Astrocyte (in vitro differentiated cells and primary cell): ENCODE data around the gene LUZP2. TPM values are rescaled to one million over a fixed set of nuclear protein-coding genes. Genes with fewer than 3 reads are reported as not detected.

Experiments used
- DNase-seq: peaks from one replicate; pipeline ENCODE4 v3.0.0-alpha.2; 2010; ENCODE audit warnings: low read depth
- FAIRE-seq: peaks from 2 replicates; lab custom pipeline; 2011; peaks lifted over from hg19 to GRCh38; lab: Jason Lieb, UNC
- H2AFZ ChIP-seq: 2 replicates; pipeline ENCODE4 v1.6.0; 2012; ENCODE audit warnings: low read depth, low read length, inconsistent platforms
- H3K27ac ChIP-seq: 2 replicates; pipeline ENCODE4 v1.5.1; 2011; ENCODE audit warnings: low read depth, low read length, inconsistent platforms
- H3K27me3 ChIP-seq: 2 replicates; pipeline ENCODE4 v1.6.0; 2011; ENCODE audit warnings: low read length, inconsistent platforms; ENCODE audit not compliant: insufficient read depth
- H3K36me3 ChIP-seq: 2 replicates; pipeline ENCODE4 v1.5.1; 2011; ENCODE audit warnings: low read length, inconsistent platforms; ENCODE audit not compliant: insufficient read depth
- H3K4me1 ChIP-seq: 2 replicates; pipeline ENCODE4 v1.5.1; 2011; ENCODE audit warnings: low read length, inconsistent platforms; ENCODE audit not compliant: insufficient read depth
- H3K4me2 ChIP-seq: 2 replicates; pipeline ENCODE4 v1.6.0; 2012; ENCODE audit warnings: low read length, inconsistent platforms
- H3K4me3 ChIP-seq: 2 replicates; pipeline ENCODE4 v1.5.1; 2011; ENCODE audit warnings: low read depth, mild to moderate bottlenecking, low read length, inconsistent platforms; ENCODE audit not compliant: insufficient read depth
- H3K79me2 ChIP-seq: 2 replicates; pipeline ENCODE4 v1.6.0; 2012; ENCODE audit warnings: mild to moderate bottlenecking, low read length, inconsistent platforms; ENCODE audit not compliant: insufficient read depth
- H3K9ac ChIP-seq: 2 replicates; pipeline ENCODE4 v1.6.0; 2012; ENCODE audit warnings: mild to moderate bottlenecking, low read length, inconsistent platforms
- H3K9me3 ChIP-seq: 2 replicates; pipeline ENCODE4 v1.5.1; 2012; ENCODE audit warnings: low read depth, mild to moderate bottlenecking, low read length, inconsistent platforms; ENCODE audit not compliant: insufficient read depth
- H4K20me1 ChIP-seq: 2 replicates; pipeline ENCODE4 v1.6.0; 2012; ENCODE audit warnings: low read length, inconsistent platforms; ENCODE audit not compliant: insufficient read depth
- H3K27ac Mint-ChIP-seq: one replicate; pipeline ENCODE4 v1.8.0; 2021; ENCODE audit warnings: mild to moderate bottlenecking, mixed read lengths; ENCODE audit not compliant: unreplicated experiment
- H3K27me3 Mint-ChIP-seq: one replicate; pipeline ENCODE4 v1.8.0; 2021; ENCODE audit warnings: low read depth, mixed read lengths; ENCODE audit not compliant: unreplicated experiment
- H3K36me3 Mint-ChIP-seq: one replicate; pipeline ENCODE4 v1.8.0; 2021; ENCODE audit warnings: low read depth, mixed read lengths; ENCODE audit not compliant: unreplicated experiment
- H3K4me1 Mint-ChIP-seq: one replicate; pipeline ENCODE4 v1.8.0; 2021; ENCODE audit warnings: low read depth, mixed read lengths; ENCODE audit not compliant: unreplicated experiment
- H3K4me3 Mint-ChIP-seq: one replicate; pipeline ENCODE4 v1.8.0; 2021; ENCODE audit warnings: mild to moderate bottlenecking, moderate library complexity, mixed read lengths; ENCODE audit not compliant: unreplicated experiment
- H3K9me3 Mint-ChIP-seq: one replicate; pipeline ENCODE4 v1.8.0; 2021; ENCODE audit warnings: mild to moderate bottlenecking, mixed read lengths; ENCODE audit not compliant: unreplicated experiment
- EZH2 ChIP-seq: IDR thresholded peaks from 2 replicates; pipeline ENCODE4 v1.6.1; 2012; ENCODE audit warnings: mild to moderate bottlenecking, low read length, inconsistent platforms; ENCODE audit not compliant: insufficient read depth
- total RNA-seq: library from RNA; stranded (reverse); gene quantifications from 2 replicates; pipeline ENCODE4 v1.2.1, GENCODE V29; 2021
- TF ChIP-seq, protein P1 (sequence below): IDR thresholded peaks from 2 replicates; pipeline ENCODE4 v1.5.1; 2011; ENCODE audit warnings: low read depth, mild to moderate bottlenecking, inconsistent platforms, low read length, moderate library complexity; ENCODE audit not compliant: insufficient read depth

The LUZP2 gene
- total RNA-seq, 1 donor from 2014 or later: 2.3 TPM

DNA sequence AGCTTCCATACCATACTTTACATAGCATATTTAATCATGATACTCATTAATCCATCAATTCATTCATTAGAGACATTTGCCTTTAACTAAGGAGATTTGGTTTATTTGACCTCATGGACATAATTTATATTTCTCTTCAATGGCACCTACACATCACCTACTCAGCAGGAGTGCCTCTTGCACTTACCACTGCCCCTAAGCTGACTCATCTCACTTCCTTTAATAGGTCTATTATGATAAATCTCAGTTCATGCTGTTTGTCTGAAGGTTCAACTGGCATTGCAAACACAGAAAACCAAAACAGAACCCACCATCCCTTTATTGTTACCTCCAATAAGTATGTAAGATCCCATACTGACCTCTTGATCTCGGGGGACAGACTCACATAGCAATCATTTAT is 186.7 kb downstream of the LUZP2 start:
- FAIRE-seq: no peak
- Mint-ChIP-seq H3K4me1 (peaks cover 4% of the 10 kb centered on the region), H3K27ac (no peak overlapping the region), H3K27me3 (peaks cover 2% of the 10 kb centered on the region), H3K9me3 (no peaks in the 10 kb centered on the region), H3K4me3 (no peak overlapping the region), H3K36me3 (no peaks in the 10 kb centered on the region)
- H3K9me3 ChIP-seq: no peaks in the 10 kb centered on the region
- H3K4me1 ChIP-seq: no peaks in the 10 kb centered on the region
- no peaks in the 10 kb centered on the region for H3K79me2 ChIP-seq
- no peak for DNase-seq
- TF ChIP-seq EZH2: no peak
- TF ChIP-seq, protein P1, sequence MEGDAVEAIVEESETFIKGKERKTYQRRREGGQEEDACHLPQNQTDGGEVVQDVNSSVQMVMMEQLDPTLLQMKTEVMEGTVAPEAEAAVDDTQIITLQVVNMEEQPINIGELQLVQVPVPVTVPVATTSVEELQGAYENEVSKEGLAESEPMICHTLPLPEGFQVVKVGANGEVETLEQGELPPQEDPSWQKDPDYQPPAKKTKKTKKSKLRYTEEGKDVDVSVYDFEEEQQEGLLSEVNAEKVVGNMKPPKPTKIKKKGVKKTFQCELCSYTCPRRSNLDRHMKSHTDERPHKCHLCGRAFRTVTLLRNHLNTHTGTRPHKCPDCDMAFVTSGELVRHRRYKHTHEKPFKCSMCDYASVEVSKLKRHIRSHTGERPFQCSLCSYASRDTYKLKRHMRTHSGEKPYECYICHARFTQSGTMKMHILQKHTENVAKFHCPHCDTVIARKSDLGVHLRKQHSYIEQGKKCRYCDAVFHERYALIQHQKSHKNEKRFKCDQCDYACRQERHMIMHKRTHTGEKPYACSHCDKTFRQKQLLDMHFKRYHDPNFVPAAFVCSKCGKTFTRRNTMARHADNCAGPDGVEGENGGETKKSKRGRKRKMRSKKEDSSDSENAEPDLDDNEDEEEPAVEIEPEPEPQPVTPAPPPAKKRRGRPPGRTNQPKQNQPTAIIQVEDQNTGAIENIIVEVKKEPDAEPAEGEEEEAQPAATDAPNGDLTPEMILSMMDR: no peak
- H3K36me3 ChIP-seq: no peaks in the 10 kb centered on the region
- H3K4me3 ChIP-seq: no peak overlapping the region
- H3K4me2 ChIP-seq: no peak overlapping the region
- no peaks in the 10 kb centered on the region for H3K27me3 ChIP-seq
- no peaks in the 10 kb centered on the region for H4K20me1 ChIP-seq
- no peak overlapping the region for H3K9ac ChIP-seq
- no peak overlapping the region for H3K27ac ChIP-seq
- H2AFZ ChIP-seq: no peak overlapping the region

DNA sequence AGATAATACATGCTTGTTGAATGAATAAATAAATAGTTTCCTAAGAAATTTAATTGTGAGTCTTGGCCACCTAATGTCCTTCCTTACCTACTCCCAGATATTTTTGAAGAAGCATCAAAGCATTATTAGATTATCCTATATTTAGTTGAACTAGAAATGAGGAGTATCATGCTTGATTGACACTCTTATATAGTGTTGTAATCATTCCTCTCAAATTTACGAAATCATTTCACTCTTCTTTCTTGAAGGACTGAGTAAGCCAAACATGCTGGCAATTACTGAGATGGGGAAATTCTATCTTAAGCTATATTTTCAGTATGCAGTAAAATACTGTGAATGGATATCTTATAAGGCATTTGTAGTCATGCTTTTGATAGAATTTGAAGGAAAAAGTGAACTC is 189.0 kb downstream of the LUZP2 start:
- no peaks in the 10 kb centered on the region for H3K36me3 Mint-ChIP-seq
- Histone ChIP-seq H2AFZ (no peak overlapping the region), H3K27me3 (no peaks in the 10 kb centered on the region), H3K4me3 (no peak overlapping the region), H3K9me3 (no peaks in the 10 kb centered on the region), H3K4me2 (no peak overlapping the region), H4K20me1 (no peaks in the 10 kb centered on the region), H3K36me3 (no peaks in the 10 kb centered on the region), H3K79me2 (no peaks in the 10 kb centered on the region), H3K27ac (no peak overlapping the region), H3K9ac (no peak overlapping the region), H3K4me1 (no peaks in the 10 kb centered on the region)
- no peaks in the 10 kb centered on the region for H3K4me1 Mint-ChIP-seq
- TF ChIP-seq, protein P1: no peak
- TF ChIP-seq EZH2: no peak
- peaks cover 2% of the 10 kb centered on the region for H3K27me3 Mint-ChIP-seq
- FAIRE-seq (no peak), DNase-seq (no peak)
- H3K27ac Mint-ChIP-seq: no peak overlapping the region
- H3K9me3 Mint-ChIP-seq: no peaks in the 10 kb centered on the region
- H3K4me3 Mint-ChIP-seq: no peak overlapping the region

DNA sequence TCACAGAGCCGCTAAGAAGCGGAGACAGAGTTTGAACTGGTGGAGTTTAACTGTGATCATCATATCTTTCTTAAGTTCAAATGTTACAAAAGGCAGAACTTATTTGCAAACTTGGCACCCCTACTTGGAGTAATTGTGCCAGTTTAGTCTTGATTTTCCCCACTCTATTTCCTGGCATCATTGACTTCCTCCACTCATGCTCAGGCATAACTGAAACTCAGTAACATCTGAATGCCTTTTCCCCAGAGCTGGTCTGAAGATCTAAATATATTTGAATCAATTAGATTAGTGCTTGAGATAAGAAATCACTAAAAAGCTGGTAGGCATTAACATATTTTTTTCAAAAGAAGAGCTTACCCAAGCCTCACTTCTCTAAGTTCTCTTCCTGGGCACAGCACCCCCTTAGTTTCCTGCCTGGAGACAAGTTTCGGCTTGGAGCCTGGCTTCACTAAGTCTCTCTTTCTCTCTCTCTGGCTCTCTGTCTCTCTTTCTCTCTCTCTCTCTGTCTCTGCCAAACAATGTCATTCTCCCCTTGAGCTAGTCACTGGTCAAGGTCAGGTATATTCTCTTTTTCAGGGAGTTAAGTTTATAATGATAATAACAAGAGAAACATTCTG is 190.8 kb downstream of the LUZP2 start:
- Mint-ChIP-seq H3K4me3 (no peak overlapping the region), H3K4me1 (no peaks in the 10 kb centered on the region), H3K27me3 (peaks cover 2% of the 10 kb centered on the region), H3K36me3 (no peaks in the 10 kb centered on the region), H3K27ac (no peak overlapping the region), H3K9me3 (no peaks in the 10 kb centered on the region)
- Histone ChIP-seq H3K27me3 (no peaks in the 10 kb centered on the region), H3K4me3 (no peak overlapping the region), H3K36me3 (no peaks in the 10 kb centered on the region), H3K4me2 (no peak overlapping the region), H3K9ac (no peak overlapping the region), H2AFZ (no peak overlapping the region), H3K9me3 (no peaks in the 10 kb centered on the region), H3K27ac (no peak overlapping the region), H3K4me1 (no peaks in the 10 kb centered on the region), H3K79me2 (no peaks in the 10 kb centered on the region), H4K20me1 (no peaks in the 10 kb centered on the region)
- no peak for DNase-seq
- no peak for TF ChIP-seq EZH2
- TF ChIP-seq, protein P1: no peak
- no peak for FAIRE-seq
